GM12874 (cell line): ENCODE data around the gene DGKG.

Experiments used
- TF ChIP-seq, protein P1 (sequence below): IDR thresholded peaks from 2 replicates; pipeline ENCODE4 v1.5.1; 2011; ENCODE audit warnings: low read depth, mild to moderate bottlenecking, control low read depth, low read length, moderate library complexity; ENCODE audit not compliant: insufficient read depth

DGKG gene

GRCh38 chr3:186375443-186375842 lies 13.4 kb upstream of the DGKG start:
- TF ChIP-seq, protein P1, sequence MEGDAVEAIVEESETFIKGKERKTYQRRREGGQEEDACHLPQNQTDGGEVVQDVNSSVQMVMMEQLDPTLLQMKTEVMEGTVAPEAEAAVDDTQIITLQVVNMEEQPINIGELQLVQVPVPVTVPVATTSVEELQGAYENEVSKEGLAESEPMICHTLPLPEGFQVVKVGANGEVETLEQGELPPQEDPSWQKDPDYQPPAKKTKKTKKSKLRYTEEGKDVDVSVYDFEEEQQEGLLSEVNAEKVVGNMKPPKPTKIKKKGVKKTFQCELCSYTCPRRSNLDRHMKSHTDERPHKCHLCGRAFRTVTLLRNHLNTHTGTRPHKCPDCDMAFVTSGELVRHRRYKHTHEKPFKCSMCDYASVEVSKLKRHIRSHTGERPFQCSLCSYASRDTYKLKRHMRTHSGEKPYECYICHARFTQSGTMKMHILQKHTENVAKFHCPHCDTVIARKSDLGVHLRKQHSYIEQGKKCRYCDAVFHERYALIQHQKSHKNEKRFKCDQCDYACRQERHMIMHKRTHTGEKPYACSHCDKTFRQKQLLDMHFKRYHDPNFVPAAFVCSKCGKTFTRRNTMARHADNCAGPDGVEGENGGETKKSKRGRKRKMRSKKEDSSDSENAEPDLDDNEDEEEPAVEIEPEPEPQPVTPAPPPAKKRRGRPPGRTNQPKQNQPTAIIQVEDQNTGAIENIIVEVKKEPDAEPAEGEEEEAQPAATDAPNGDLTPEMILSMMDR = no peak

DNA sequence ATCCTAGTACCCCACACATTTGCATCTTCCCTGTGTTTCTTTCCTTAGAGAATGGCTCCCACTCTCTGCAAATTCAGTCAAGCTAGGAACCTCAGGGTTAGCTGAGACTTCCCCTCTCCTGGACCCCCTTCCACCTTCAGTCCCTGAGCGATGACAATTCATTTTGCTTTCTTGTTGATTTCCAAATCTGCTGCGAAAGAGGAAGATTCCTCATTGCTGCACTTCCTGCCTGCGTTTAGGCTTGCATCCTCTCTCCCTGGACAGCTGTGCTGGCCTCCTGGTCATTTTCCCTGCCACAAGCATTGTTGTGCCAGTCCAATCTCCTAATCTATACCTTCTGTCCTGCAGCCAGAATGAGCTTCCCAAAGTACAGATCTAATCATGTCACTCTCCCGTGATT lies 12.3 kb upstream of the DGKG start:
- TF ChIP-seq, protein P1 = no peak

DNA sequence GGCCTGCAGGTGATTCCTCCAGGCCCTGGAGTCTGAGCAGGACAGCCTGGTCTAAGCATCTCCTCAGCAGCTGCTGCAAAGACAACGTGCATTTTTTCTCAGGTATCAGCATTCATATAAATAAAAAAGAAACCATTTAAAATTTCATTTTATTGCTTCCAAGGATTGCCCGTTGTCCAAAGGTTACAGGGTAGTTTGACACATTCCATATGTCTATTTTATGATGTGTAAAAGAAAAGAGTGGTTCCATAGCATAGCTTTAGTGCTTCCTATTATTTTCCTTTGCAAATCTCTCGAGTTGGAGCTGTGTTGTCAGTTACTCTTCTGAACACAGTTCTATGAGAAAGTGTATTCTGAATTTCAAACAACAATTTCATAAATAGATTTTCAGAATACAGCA lies 7.2 kb upstream of the DGKG start:
- TF ChIP-seq, protein P1 = no peak

DNA sequence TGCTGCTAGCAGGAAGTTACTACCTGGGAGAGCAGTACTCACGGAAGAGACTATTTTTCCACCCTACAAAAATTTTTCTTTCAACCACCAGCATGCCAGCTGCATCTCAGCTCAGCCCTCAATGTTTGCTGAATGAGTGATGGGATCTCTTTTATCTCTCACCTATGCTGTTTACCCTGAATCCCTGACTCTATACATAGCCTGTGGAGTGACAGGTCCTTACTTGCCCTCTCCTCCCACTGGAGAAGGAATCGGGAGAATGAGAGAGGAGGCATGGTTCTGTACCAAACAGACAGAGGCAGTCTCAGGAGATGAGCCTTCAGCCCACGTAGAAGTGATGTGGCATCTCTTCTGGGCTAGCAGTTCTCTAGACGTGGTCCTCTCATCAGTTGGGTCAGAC lies 6.7 kb upstream of the DGKG start:
- TF ChIP-seq, protein P1 = no peak

DNA sequence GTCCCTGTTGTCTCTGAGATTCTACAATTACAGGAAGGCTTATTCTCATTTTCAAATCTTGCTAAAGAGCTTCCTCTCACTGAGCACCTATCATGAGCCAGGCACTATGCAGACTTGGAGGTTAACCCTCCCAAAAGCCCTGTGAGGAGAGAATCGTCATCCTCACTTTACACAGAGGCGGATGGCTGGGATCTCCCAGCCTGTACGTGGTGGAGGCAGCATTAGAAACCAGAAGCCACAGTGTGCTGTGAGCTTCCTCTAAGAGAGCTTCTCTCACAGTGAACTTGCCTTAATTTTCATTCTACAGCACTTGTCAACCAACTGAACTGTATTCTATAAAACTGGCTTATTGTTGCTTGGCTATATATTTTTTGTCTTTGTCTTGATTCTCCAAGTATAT lies 6.1 kb upstream of the DGKG start:
- TF ChIP-seq, protein P1 = no peak

DNA sequence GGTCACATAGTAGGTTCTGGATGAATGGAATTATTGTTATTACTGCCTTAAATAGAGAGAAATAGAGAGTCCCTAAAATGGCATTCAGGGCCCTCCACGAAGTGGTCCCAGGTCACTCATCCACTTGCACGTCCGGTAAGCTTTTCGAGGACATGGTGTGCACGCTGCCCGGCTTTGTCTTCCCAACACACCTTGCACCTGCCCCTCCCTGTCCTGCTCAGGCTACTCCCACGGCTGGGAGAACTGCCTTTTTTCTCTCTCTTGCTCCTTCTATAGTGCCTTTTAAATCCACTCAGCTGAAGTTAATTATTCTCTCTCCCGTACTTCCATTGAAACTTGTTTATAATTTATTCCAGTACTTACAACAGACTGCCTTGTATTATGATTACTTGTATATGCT lies 5.6 kb upstream of the DGKG start:
- TF ChIP-seq, protein P1 = no peak

- TF ChIP-seq, protein P1 = no peak
Observed at GRCh38 chr3:186366206-186366605, 4.2 kb upstream of the DGKG start.
